Measurements from ENCODE around the gene EIF4A2.

Gene EIF4A2

DNA sequence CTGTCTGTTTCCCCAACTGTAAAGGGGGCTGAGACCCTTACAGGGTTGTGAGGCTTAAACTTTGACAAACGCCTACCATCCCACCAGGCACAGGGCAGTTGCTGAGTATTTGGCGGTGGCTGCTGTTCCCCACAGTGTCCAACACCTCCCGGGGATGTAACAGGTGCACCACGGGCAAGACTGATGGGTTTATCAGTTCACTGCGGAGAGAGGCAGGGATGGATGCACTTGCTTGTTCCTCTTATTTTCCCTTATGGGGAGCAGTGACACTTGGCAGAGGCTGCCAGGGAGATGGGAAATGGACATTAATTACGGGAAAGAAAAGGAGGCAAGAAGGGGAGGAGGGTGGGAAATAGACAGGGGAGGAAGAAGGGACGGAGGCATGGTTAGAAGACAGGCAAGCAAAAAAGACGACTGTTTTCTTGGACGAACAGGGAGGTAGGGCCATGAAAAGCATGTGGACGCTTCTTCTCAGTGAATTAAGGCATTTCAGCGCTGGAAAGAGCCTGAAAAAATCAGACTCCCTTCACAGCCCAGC is 42.6 kb downstream of the EIF4A2 start:
- H3K36me3 ChIP-seq (ENCODE audit: insufficient read depth, low read length): no peaks in the 10 kb centered on the region; the same call in 1 of the 2 replicates
- H3K4me3 ChIP-seq (ENCODE audit: low read depth, low read length, poor library complexity, severe bottlenecking): peak overlapping the region; percentile 70
- H3K4me2 ChIP-seq (ENCODE audit: low read length): peak overlapping the region; percentile 92
- H3K27ac ChIP-seq (ENCODE audit: low read depth, low read length, poor library complexity, severe bottlenecking): no peak overlapping the region
- peak overlapping the region; percentile 88; the same call in 1 of the 2 replicates for H3K9ac ChIP-seq (ENCODE audit: low read length)
- H3K9me3 ChIP-seq (ENCODE audit: low read length): no peaks in the 10 kb centered on the region
- H3K79me2 ChIP-seq (ENCODE audit: insufficient read depth, low read length): no peaks in the 10 kb centered on the region
- H3F3A ChIP-seq (ENCODE audit: insufficient read depth, low read length): no peaks in the 10 kb centered on the region
- no peaks in the 10 kb centered on the region for H4K20me1 ChIP-seq (ENCODE audit: insufficient read depth, low read length)
- TF ChIP-seq, protein P1, sequence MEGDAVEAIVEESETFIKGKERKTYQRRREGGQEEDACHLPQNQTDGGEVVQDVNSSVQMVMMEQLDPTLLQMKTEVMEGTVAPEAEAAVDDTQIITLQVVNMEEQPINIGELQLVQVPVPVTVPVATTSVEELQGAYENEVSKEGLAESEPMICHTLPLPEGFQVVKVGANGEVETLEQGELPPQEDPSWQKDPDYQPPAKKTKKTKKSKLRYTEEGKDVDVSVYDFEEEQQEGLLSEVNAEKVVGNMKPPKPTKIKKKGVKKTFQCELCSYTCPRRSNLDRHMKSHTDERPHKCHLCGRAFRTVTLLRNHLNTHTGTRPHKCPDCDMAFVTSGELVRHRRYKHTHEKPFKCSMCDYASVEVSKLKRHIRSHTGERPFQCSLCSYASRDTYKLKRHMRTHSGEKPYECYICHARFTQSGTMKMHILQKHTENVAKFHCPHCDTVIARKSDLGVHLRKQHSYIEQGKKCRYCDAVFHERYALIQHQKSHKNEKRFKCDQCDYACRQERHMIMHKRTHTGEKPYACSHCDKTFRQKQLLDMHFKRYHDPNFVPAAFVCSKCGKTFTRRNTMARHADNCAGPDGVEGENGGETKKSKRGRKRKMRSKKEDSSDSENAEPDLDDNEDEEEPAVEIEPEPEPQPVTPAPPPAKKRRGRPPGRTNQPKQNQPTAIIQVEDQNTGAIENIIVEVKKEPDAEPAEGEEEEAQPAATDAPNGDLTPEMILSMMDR (IDR thresholded peaks at IDR 0.05; ENCODE audit: low read length): no peak
- no peak for TF ChIP-seq EZH2 (IDR thresholded peaks at IDR 0.05; ENCODE audit: borderline replicate concordance, low read length)
- H3K4me1 ChIP-seq (ENCODE audit: insufficient read depth, low read length, severe bottlenecking): peaks cover 38% of the 10 kb centered on the region
- peaks cover 13% of the 10 kb centered on the region for H3K27me3 ChIP-seq (ENCODE audit: insufficient read depth, low read length)
- H2AFZ ChIP-seq (ENCODE audit: low read length): no peak overlapping the region
- H3K9me2 ChIP-seq (ENCODE audit: low read depth, low read length): no peaks in the 10 kb centered on the region

GRCh38 chr3:186826410-186826975 is 43.1 kb downstream of the EIF4A2 start:
- Histone ChIP-seq H3K4me2 (ENCODE audit: low read length) (peak overlapping the region; percentile 92), H3F3A (ENCODE audit: insufficient read depth, low read length) (no peaks in the 10 kb centered on the region), H3K27me3 (ENCODE audit: insufficient read depth, low read length) (peaks cover 13% of the 10 kb centered on the region), H3K4me1 (ENCODE audit: insufficient read depth, low read length, severe bottlenecking) (peaks cover 38% of the 10 kb centered on the region), H3K27ac (ENCODE audit: low read depth, low read length, poor library complexity, severe bottlenecking) (no peak overlapping the region), H3K4me3 (ENCODE audit: low read depth, low read length, poor library complexity, severe bottlenecking) (peak overlapping the region; percentile 70), H3K9me3 (ENCODE audit: low read length) (no peaks in the 10 kb centered on the region), H3K79me2 (ENCODE audit: insufficient read depth, low read length) (no peaks in the 10 kb centered on the region), H3K9me2 (ENCODE audit: low read depth, low read length) (no peaks in the 10 kb centered on the region), H3K9ac (ENCODE audit: low read length) (peak overlapping the region; percentile 88), H4K20me1 (ENCODE audit: insufficient read depth, low read length) (no peaks in the 10 kb centered on the region), H2AFZ (ENCODE audit: low read length) (no peak overlapping the region), H3K36me3 (ENCODE audit: insufficient read depth, low read length) (no peaks in the 10 kb centered on the region; the same call in 1 of the 2 replicates)
- TF ChIP-seq, protein P1 (IDR thresholded peaks at IDR 0.05; ENCODE audit: low read length): no peak
- no peak for TF ChIP-seq EZH2 (IDR thresholded peaks at IDR 0.05; ENCODE audit: borderline replicate concordance, low read length)

- peak overlapping the region; percentile 70 for H3K4me3 ChIP-seq (ENCODE audit: low read depth, low read length, poor library complexity, severe bottlenecking)
- H3K9ac ChIP-seq (ENCODE audit: low read length): peak overlapping the region; percentile 88
- H3K27ac ChIP-seq (ENCODE audit: low read depth, low read length, poor library complexity, severe bottlenecking): no peak overlapping the region
- H3F3A ChIP-seq (ENCODE audit: insufficient read depth, low read length): no peaks in the 10 kb centered on the region
- H3K27me3 ChIP-seq (ENCODE audit: insufficient read depth, low read length): peaks cover 13% of the 10 kb centered on the region
- no peak overlapping the region for H2AFZ ChIP-seq (ENCODE audit: low read length)
- no peaks in the 10 kb centered on the region for H4K20me1 ChIP-seq (ENCODE audit: insufficient read depth, low read length)
- H3K79me2 ChIP-seq (ENCODE audit: insufficient read depth, low read length): no peaks in the 10 kb centered on the region
- no peaks in the 10 kb centered on the region for H3K9me2 ChIP-seq (ENCODE audit: low read depth, low read length)
- TF ChIP-seq, protein P1 (IDR thresholded peaks at IDR 0.05; ENCODE audit: low read length): no peak
- no peak for TF ChIP-seq EZH2 (IDR thresholded peaks at IDR 0.05; ENCODE audit: borderline replicate concordance, low read length)
- no peaks in the 10 kb centered on the region; the same call in 1 of the 2 replicates for H3K36me3 ChIP-seq (ENCODE audit: insufficient read depth, low read length)
- peaks cover 34% of the 10 kb centered on the region for H3K4me1 ChIP-seq (ENCODE audit: insufficient read depth, low read length, severe bottlenecking)
- H3K9me3 ChIP-seq (ENCODE audit: low read length): no peaks in the 10 kb centered on the region
- peak overlapping the region; percentile 92 for H3K4me2 ChIP-seq (ENCODE audit: low read length)
Observed at GRCh38 chr3:186826976-186827857, 43.8 kb downstream of the EIF4A2 start.
